Fibroblast of the aortic adventitia (primary cell): Measurements from ENCODE around the gene OPCML. TPM values are rescaled to one million over a fixed set of nuclear protein-coding genes. Genes with fewer than 3 reads are reported as not detected.

Experiments
- DNase-seq: peaks from one replicate; pipeline ENCODE4 v3.0.0-alpha.2; 2010; ENCODE audit warnings: low read depth
- H3K4me3 ChIP-seq: 2 replicates; pipeline ENCODE4 v1.5.1; 2011; ENCODE audit warnings: low read depth, mild to moderate bottlenecking, control low read depth, low read length, moderate library complexity
- total RNA-seq: library from RNA; depleted of rRNA; stranded (reverse); fragments of >200 nt; gene quantifications from 2 replicates; pipeline ENCODE4 v1.2.3, GENCODE V29; 2012; ENCODE audit warnings: low replicate concordance
- TF ChIP-seq, protein P1 (sequence below): IDR thresholded peaks from 2 replicates; pipeline ENCODE4 v1.5.1; 2011; ENCODE audit warnings: mild to moderate bottlenecking, low read length, control low read depth, inconsistent platforms; ENCODE audit not compliant: insufficient read depth

OPCML gene
- total RNA-seq, 1 donor, result 0.18 TPM

GRCh38 chr11:132913295-132913694 is 619.0 kb downstream of the OPCML start:
- DNase-seq, result no peak
- H3K4me3 ChIP-seq, result no peak overlapping the region
- TF ChIP-seq, protein P1, sequence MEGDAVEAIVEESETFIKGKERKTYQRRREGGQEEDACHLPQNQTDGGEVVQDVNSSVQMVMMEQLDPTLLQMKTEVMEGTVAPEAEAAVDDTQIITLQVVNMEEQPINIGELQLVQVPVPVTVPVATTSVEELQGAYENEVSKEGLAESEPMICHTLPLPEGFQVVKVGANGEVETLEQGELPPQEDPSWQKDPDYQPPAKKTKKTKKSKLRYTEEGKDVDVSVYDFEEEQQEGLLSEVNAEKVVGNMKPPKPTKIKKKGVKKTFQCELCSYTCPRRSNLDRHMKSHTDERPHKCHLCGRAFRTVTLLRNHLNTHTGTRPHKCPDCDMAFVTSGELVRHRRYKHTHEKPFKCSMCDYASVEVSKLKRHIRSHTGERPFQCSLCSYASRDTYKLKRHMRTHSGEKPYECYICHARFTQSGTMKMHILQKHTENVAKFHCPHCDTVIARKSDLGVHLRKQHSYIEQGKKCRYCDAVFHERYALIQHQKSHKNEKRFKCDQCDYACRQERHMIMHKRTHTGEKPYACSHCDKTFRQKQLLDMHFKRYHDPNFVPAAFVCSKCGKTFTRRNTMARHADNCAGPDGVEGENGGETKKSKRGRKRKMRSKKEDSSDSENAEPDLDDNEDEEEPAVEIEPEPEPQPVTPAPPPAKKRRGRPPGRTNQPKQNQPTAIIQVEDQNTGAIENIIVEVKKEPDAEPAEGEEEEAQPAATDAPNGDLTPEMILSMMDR, result no peak

DNA sequence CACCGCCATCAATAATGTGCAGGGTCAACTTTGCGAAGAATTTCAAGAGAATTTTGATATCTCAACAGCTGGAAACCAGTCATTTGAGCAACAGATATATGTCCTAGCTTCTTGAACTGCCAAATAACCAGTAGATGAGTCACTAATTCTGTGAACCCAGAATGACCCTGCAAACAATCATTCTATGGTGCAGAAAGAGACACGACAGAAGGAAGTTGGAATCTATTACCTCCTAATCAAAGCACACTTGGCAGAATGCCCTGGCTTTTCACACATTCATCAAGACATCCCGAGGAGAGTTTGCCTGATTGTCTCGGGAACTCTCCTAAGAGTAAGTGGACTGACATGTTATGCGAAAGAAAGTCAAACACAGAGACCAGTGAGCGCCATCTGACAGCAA is 621.1 kb downstream of the OPCML start:
- TF ChIP-seq, protein P1, result no peak
- DNase-seq, result peak; percentile 2
- no peak overlapping the region for H3K4me3 ChIP-seq

- TF ChIP-seq, protein P1, result no peak
- H3K4me3 ChIP-seq, result no peak overlapping the region
- no peak for DNase-seq
Measured at GRCh38 chr11:132910011-132910760, 622.1 kb downstream of the OPCML start.

- no peak for DNase-seq
- H3K4me3 ChIP-seq, result no peak overlapping the region
- TF ChIP-seq, protein P1, result no peak
Measured at GRCh38 chr11:132909021-132909606, 623.2 kb downstream of the OPCML start.

- no peak overlapping the region for H3K4me3 ChIP-seq
- DNase-seq, result no peak
- TF ChIP-seq, protein P1, result no peak
Measured at GRCh38 chr11:132908414-132908810, 623.9 kb downstream of the OPCML start.

DNA sequence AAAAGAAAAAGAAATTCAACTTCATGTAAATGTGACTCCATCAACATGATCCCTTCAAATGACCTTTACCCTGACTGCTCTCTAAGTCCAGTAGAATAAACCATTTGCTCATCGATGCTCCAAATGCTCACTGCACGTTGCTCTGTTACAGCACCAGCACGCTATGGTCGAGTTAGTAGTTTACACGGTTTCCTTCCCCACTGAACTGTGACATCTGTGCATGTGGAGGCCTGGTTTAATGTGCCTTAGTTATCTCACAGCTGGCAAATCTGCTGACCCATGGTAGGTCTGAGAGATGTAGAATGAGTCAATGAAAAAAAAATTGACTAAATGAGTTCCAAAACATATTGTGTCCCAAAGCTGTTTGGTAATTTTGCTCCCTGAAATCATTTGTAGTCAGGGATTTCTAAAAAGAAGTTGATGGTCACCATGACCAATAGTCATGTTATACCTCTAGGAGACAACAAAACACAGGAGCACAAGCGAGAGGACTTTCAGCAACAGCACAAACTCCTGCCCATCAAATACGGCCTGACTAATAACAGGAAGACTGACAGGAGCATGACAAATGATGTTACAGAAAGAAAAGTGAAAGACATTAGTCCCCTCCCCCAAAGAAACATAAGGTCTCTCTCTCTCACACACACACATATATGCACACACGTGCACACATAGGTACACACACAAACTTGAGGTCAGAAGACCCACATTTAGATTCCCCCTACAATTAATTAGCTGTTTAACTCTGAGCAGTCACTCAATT is 624.5 kb downstream of the OPCML start:
- TF ChIP-seq, protein P1, result no peak
- DNase-seq, result no peak

More for the DNA sequence above, 624.5 kb downstream of the OPCML start:
- no peak overlapping the region for H3K4me3 ChIP-seq
